HEK293 (cell line): ENCODE results near the gene MOV10L1.
A peak's percentile ranks its signal among the peaks of the same experiment; 100 is the strongest.

Source experiments
- CTCF ChIA-PET: fragments of 350-600 bp; formaldehyde crosslinking; extraction: SDS; loops from one replicate; lab custom pipeline; 2021; ENCODE audit warnings: antibody characterized with exemption; lab: Yijun Ruan, JAX
- POLR2A ChIA-PET: fragments of 300-600 bp; formaldehyde crosslinking; extraction: SDS; loops from one replicate; lab custom pipeline; 2020; ENCODE audit warnings: antibody characterized with exemption, inconsistent platforms; lab: Yijun Ruan, JAX
- H3K27ac ChIP-seq: fragments of 200-500 bp; sonication (Bioruptor generic); 2 replicates; pipeline ENCODE4 v1.5.1; 2014; ENCODE audit warnings: low read depth, low read length, control low read depth, inconsistent platforms; ENCODE audit errors: extremely low read depth
- H3K36me3 ChIP-seq, 2 experiments: fragments of 200-500 bp in 1 of 2; sonication (Bioruptor generic) in 1 of 2; 1 replicate in 1 of 2; 2 replicates in 1 of 2; pipeline ENCODE4 v1.5.1; 2014 to 2017; ENCODE audit warnings: inconsistent platforms in 2 of 2, low read length in 2 of 2; ENCODE audit not compliant: control insufficient read depth in 2 of 2, insufficient read depth in 1 of 2
- H3K4me1 ChIP-seq: fragments of 200-500 bp; sonication (Bioruptor generic); 2 replicates; pipeline ENCODE4 v1.5.1; 2014; ENCODE audit warnings: mild to moderate bottlenecking, low read length, inconsistent platforms; ENCODE audit not compliant: control insufficient read depth, insufficient read depth
- H3K4me3 ChIP-seq: 2 replicates; pipeline ENCODE4 v1.5.1; 2011; ENCODE audit warnings: low read depth, mild to moderate bottlenecking, control low read depth, low read length, moderate library complexity
- H3K9me3 ChIP-seq: fragments of 200-500 bp; sonication (Bioruptor generic); 2 replicates; pipeline ENCODE4 v1.5.1; 2014; ENCODE audit warnings: low read depth, low read length, inconsistent platforms; ENCODE audit not compliant: control insufficient read depth, insufficient read depth
- HIC1 ChIP-seq: fragments of 450-650 bp; formaldehyde crosslinking; IDR thresholded peaks from 2 replicates; pipeline ENCODE4 v1.5.1; 2016; ENCODE audit warnings: missing biosample characterization, missing genetic modification characterization
- HOXD13 ChIP-seq: sonication (generic); formaldehyde crosslinking; IDR thresholded peaks from 2 replicates; pipeline ENCODE4 v1.8.0; 2022; ENCODE audit warnings: missing genetic modification reagents, borderline replicate concordance
- PRDM4 ChIP-seq: fragments of 450-650 bp; formaldehyde crosslinking; IDR thresholded peaks from 2 replicates; pipeline ENCODE4 v1.5.1; 2017; ENCODE audit warnings: missing biosample characterization, missing genetic modification characterization
- REST ChIP-seq: fragments of 450-650 bp; formaldehyde crosslinking; IDR thresholded peaks from 2 replicates; pipeline ENCODE4 v1.5.1; 2016; ENCODE audit warnings: missing biosample characterization, missing genetic modification characterization
- ZBTB44 ChIP-seq: fragments of 450-650 bp; IDR thresholded peaks from 2 replicates; pipeline ENCODE4 v1.5.1; 2018; ENCODE audit warnings: missing biosample characterization, mild to moderate bottlenecking, missing genetic modification characterization
- ZFP3 ChIP-seq: fragments of 450-650 bp; formaldehyde crosslinking; IDR thresholded peaks from 2 replicates; pipeline ENCODE4 v1.5.1; 2016; ENCODE audit warnings: low read depth, missing biosample characterization, missing genetic modification characterization
- ZNF16 ChIP-seq: fragments of 450-650 bp; formaldehyde crosslinking; IDR thresholded peaks from 2 replicates; pipeline ENCODE4 v1.5.1; 2016; ENCODE audit warnings: low read depth, missing biosample characterization, missing genetic modification characterization
- ZNF248 ChIP-seq: fragments of 450-650 bp; formaldehyde crosslinking; IDR thresholded peaks from 2 replicates; pipeline ENCODE4 v1.5.1; 2017; ENCODE audit warnings: missing biosample characterization, missing genetic modification characterization
- ZNF274 ChIP-seq, 2 experiments: fragments of 200-500 bp in 1 of 2; fragments of 450-650 bp in 1 of 2; sonication (Bioruptor generic) in 1 of 2; formaldehyde crosslinking in 1 of 2; IDR thresholded peaks; 2 replicates each; pipeline versions ENCODE4 v1.5.1 to v1.6.1; 2014 to 2016; ENCODE audit warnings: borderline replicate concordance in 1 of 2, inconsistent platforms in 1 of 2, low read length in 1 of 2, missing biosample characterization in 1 of 2, missing genetic modification characterization in 1 of 2
- ZNF280D ChIP-seq: fragments of 450-650 bp; formaldehyde crosslinking; IDR thresholded peaks from 2 replicates; pipeline ENCODE4 v1.5.1; 2016; ENCODE audit warnings: missing biosample characterization, missing genetic modification characterization
- ZNF561 ChIP-seq: fragments of 450-650 bp; IDR thresholded peaks from 2 replicates; pipeline ENCODE4 v1.5.1; 2018; ENCODE audit warnings: missing biosample characterization, missing genetic modification characterization, borderline replicate concordance
- ZNF677 ChIP-seq: fragments of 450-650 bp; IDR thresholded peaks from 2 replicates; pipeline ENCODE4 v1.5.0; 2018; ENCODE audit warnings: missing biosample characterization, mild to moderate bottlenecking, missing genetic modification characterization, moderate library complexity
- ZSCAN23 ChIP-seq: fragments of 450-650 bp; formaldehyde crosslinking; IDR thresholded peaks from 2 replicates; pipeline ENCODE4 v1.5.1; 2016; ENCODE audit warnings: missing biosample characterization, missing genetic modification characterization

The MOV10L1 gene

GRCh38 chr22:50078246-50078645 lies 11.6 kb upstream of the MOV10L1 start:
- Histone ChIP-seq H3K27ac (no peak overlapping the region), H3K4me3 (no peak overlapping the region), H3K4me1 (no peaks in the 10 kb centered on the region), H3K36me3 (no peaks in the 10 kb centered on the region), H3K9me3 (no peaks in the 10 kb centered on the region)
- CTCF ChIA-PET: interaction anchor here (0.7 kb wide), 1 partner anchor 399 kb away, joined by 3 read pairs; no protein-coding TSS in a partner anchor
- no peak for TF ChIP-seq HOXD13 (CRISPR knock-in tag)
- TF ChIP-seq ZNF248: no peak
- TF ChIP-seq PRDM4: 0 out of 2 replicates have a peak, but pooled peaks have one; percentile 46
- POLR2A ChIA-PET: interaction anchor here (0.6 to 0.7 kb wide), 2 partner anchors 33 to 41 kb away, joined by 4 read pairs; no protein-coding TSS in a partner anchor

- H3K4me1 ChIP-seq: no peaks in the 10 kb centered on the region
- H3K27ac ChIP-seq: no peak overlapping the region
- no peak overlapping the region for H3K4me3 ChIP-seq
- no peaks in the 10 kb centered on the region for H3K36me3 ChIP-seq
- ChIA-PET POLR2A (interaction anchor here (0.7 kb wide), 1 partner anchor 42 kb away, joined by 4 read pairs; no protein-coding TSS in a partner anchor), CTCF (interaction anchor here (0.7 to 1.2 kb wide), 2 partner anchors 149 to 399 kb away, joined by 3 to 6 read pairs; no protein-coding TSS in a partner anchor)
- H3K9me3 ChIP-seq: no peaks in the 10 kb centered on the region
- no peak for TF ChIP-seq REST
- TF ChIP-seq ZNF280D (tag by site-specific recombination): no peak
- no peak for TF ChIP-seq ZNF16 (tag by site-specific recombination)
- no peak for TF ChIP-seq ZBTB44 (tag by site-specific recombination)
- no peak for TF ChIP-seq ZFP3 (tag by site-specific recombination)
- TF ChIP-seq ZNF561 (tag by site-specific recombination): no peak
- no peak for TF ChIP-seq ZNF274 (IDR thresholded peaks at IDR 0.05; ENCODE audit: low read length)
- no peak for TF ChIP-seq ZNF274 (tag by site-specific recombination; IDR thresholded peaks at IDR 0.05; ENCODE audit: borderline replicate concordance)
- TF ChIP-seq ZSCAN23 (tag by site-specific recombination): no peak
- TF ChIP-seq ZNF677 (tag by site-specific recombination): no peak
- no peak for TF ChIP-seq HIC1 (tag by site-specific recombination)
Measured at GRCh38 chr22:50078761-50079160, 11.0 kb upstream of the MOV10L1 start.
